Activated CD4-positive, alpha-beta T cell treated with anti-CD3 and anti-CD28 coated beads for 24 hours (primary cell): ENCODE results near the gene IL17D.
"Not testable (repeated sequence)": the region's sequence is repeated elsewhere in the genome, so short reads cannot be mapped to it uniquely, and the experiment has no call there.

ENCODE experiments used
- DNase-seq, 2 donors: peaks; one replicate each; pipeline ENCODE4 v3.0.0-alpha.2; 2020; ENCODE audit warnings: low read depth in 2 of 2

Gene IL17D

DNA sequence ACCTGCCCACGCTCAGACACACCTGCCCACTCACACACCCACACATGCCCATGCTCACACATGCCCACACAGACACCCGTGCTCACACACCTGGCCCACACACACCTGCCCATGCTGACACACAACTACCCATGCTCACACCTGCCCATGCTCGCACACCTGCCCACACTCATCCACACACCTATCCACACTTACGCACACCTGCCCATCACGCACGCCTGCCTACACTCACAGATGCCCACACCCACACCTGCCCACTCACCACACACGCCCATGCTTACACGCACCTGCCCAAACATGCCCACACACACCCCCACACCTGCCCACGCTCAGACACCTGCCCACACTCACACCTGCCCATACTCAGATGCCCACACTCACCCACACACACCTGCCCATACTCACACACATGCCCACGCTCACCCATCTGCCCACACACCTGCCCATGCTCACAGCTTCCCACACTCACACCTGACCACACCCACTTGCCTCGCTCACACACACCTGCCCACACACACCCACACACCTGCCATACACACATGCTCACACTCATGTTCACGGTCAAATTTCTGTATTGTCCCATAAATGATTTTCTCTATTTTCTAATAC, 15.6 kb downstream of the IL17D start:
- DNase-seq = no peak

DNA sequence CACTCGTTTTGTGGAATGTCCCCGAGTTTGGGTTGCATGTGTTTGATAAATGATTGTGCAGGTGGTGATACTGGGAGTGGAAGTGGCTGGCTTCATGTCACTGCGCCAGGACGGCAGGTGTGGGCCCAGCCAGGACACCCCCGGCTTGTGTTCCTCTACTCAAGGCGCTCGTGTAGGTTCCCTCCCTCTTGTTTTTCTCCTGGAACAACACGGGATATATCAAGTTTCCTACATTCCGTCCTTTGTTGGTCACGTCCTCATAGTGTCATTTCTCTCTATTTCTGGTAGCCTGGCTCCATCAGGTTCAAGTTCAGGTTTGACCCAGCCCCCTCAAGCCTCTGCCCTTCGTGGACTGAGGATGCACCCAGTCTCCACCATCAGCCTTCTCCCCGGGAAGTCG, 16.3 kb downstream of the IL17D start:
- no peak for DNase-seq

DNA sequence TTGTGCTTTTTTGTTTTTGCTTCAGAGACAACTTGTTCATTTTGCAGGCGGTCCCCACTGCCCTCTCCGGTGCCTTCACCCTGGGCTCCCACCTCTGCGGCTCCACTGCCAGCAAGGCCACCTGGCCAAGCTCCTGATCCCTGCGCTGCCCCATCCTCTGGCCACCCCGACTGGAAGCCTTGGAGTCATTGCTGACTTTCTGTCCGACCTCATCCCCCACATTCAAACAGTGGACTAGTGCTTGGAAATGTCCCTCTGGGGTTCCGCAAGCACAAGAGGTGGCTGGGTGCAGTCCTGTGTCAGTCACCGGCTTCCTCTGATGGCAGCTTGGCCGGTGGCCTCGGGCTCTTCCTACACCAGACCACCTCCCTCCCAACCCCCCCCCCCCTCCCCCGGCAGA, 17.0 kb downstream of the IL17D start:
- DNase-seq = no peak

DNA sequence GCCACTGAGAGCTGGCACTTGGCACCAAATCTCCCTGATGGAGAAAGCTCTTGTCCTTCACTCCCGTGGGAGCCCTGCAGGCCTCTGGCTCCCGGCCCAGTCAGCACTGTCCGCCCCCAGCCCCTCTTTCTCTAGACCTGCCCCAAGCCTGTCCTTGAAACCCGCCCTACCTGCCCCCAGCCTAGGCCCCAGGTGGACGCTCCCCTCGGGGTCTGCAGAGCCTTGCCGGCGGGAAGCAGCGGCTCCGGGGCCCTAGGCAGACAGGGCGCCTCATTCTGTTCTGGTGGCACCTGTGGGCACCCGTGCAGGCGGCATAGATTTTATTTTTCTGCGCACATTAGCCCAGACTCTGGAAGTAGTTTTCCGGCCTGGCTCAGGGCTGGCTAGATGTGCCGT, 17.6 kb downstream of the IL17D start:
- no peak for DNase-seq

DNA sequence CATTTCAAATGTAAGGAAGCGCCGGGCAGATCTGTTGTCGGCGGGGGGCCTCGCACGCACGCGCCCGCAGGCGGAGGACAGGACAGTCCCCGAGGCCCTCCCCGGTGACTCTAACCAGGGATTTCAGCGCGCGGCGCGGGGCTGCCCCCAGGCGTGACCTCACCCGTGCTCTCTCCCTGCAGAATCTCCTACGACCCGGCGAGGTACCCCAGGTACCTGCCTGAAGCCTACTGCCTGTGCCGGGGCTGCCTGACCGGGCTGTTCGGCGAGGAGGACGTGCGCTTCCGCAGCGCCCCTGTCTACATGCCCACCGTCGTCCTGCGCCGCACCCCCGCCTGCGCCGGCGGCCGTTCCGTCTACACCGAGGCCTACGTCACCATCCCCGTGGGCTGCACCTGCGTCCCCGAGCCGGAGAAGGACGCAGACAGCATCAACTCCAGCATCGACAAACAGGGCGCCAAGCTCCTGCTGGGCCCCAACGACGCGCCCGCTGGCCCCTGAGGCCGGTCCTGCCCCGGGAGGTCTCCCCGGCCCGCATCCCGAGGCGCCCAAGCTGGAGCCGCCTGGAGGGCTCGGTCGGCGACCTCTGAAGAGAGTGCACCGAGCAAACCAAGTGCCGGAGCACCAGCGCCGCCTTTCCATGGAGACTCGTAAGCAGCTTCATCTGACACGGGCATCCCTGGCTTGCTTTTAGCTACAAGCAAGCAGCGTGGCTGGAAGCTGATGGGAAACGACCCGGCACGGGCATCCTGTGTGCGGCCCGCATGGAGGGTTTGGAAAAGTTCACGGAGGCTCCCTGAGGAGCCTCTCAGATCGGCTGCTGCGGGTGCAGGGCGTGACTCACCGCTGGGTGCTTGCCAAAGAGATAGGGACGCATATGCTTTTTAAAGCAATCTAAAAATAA, 18.2 kb downstream of the IL17D start:
- no peak for DNase-seq

DNA sequence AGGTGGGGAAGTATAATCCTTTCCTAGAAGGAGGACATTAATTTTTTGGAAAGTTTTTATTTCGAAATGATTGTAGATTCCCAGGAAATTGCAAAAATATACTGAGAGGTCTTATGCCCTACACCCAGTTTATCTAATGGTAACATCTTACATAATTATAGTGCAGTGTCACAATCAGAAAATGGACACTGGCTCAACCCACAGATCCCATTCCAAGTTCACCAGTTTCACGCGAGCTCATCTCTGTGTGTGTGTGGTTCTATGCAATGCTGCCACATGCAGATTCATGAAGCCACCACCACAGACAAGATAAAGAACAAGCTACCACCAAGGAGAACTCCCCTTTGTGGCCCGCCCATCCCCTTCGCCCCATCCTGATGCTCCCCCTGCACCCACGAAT, 24.4 kb downstream of the IL17D start:
- DNase-seq = no peak

DNA sequence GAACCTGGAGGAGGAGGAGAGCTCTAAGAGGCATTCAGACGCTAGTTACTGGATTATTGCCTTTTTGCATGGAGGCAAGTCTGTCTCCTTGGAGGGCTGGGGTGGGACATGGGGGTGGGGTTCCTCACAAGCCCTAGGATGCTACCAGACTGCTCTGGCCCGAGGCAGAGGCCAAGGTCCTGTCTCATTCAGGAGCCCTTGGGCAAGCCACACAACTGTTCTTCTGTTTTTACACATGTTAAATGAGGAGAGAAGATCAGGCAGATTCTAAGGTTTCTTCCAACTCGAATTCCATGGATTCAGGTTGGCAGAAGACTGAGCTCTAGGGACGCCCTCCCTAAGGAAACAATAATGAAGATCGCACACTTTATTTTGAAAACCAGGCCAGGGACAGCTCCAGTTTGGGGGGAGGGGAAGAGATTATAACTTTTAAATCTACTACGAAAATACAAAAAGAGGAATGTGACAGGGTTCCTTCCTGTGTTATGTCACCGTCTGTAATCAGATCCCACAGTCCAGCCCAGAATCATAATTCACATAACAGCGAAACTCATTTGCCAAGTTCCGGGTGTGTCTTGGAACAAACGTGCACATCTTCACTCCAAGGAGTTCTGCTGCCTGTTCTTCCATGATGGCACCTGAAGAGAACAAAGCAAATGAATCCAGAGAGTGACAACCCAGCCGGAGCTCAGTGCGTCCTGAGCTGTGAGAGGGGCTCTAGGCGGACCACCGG, 25.2 kb downstream of the IL17D start:
- no peak for DNase-seq

DNA sequence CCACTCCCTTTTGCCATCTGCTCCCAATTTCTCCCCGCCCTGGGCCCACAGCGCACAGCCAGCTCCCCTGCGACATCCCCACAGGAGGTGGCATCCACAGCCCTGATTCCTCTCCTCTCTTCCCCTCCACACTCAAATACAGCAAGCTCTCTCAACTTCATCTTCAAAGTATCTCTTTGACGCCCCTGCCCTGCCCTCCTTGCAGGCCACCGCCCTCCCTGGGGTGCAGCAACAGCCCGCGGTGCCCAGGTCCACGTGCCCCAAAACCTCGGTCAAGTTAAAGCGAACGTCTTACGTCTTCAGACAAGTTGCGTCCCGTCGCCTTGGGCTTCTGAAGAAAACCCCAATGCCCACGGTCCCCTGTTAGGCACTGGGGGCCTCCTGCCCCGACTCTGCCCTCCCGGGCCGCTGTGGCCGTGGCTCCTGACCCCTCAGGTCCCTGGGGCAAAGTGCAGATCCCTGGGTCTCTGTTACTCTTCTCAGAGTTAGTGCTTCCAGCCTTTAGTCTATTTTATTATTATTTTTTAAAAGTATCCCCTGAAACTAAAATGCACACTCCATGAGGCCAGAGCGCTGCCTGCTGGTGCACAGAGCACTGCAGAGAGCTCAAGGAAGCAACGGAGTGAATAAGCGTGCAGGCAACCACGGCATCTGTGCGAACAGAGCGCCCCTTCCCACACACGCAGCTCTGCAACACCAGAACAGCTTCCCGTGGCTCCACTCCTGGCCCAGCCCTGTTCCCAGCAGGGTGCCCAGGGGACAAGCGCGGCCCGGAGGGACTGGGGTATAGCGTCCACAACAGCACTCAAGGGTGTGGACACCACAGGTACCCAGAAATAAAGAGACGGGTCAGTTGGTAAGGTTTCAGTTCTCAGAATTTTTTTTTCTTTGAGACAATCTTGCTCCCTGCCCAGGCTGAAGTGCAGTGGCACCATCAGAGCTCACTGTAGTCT, 26.4 kb downstream of the IL17D start:
- DNase-seq = no peak

DNA sequence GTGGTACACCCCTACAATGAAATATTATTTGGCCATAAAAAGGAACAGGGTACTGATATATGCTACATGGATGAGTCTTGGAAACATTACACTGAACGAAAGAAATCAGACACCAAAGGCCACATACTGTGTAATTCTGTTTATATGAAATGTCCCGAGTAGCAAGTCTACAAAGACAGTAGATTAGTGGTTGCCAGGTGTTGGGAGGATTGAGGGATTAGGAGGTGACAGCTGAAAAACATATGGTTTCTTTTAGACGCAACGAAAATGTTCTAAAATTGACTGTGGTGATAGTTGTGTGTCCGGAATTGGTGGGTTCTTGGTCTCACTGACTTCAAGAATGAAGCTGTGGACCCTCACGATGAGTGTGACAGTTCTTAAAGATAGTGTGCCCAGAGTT, 35.1 kb downstream of the IL17D start:
- DNase-seq = no peak

DNA sequence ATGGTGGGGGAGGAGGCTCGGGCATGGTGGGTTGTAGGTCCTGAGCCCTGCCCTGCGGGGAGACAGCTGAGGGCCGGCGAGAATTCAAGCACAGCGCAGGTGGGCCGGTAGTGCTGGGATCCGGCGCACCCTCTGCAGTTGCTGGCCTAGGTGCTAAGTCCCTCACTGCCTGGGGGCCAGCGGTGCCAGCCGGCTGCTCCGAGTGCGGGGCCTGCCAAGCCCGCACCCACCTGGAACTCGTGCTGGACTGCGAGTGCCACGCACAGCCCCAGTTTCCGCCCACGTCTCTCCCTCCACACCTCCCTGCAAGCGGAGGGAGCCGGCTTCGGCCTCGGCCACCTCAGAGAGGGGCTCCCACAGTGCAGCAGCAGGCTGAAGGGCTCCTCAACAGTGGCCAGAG, 36.5 kb downstream of the IL17D start:
- DNase-seq = no peak

DNA sequence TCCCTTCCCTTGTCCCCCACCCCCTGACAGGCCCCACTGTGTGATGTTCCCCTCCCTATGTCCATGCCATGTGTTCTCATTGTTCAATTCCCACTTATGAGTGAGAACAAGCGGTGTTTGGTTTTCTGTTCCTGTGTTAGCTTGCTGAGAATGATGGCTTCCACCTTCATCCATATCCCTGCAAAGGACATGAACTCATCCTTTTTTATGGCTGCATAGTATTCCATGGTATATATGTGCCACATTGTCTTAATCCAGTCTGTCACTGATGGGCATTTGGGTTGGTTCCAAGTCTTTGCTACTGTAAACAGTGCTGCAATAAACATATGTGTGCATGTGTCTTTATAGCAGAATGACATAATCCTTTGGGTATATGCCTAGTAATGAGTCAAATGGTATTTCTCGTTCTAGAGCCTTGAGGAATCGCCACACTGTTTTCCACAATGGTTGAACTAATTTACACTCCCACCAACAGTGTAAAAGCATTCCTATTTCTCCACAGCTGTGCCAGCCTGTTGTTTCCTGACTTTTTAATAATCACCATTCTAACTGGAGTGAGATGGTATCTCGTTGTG, 40.4 kb downstream of the IL17D start:
- not testable (repeated sequence) for DNase-seq

DNA sequence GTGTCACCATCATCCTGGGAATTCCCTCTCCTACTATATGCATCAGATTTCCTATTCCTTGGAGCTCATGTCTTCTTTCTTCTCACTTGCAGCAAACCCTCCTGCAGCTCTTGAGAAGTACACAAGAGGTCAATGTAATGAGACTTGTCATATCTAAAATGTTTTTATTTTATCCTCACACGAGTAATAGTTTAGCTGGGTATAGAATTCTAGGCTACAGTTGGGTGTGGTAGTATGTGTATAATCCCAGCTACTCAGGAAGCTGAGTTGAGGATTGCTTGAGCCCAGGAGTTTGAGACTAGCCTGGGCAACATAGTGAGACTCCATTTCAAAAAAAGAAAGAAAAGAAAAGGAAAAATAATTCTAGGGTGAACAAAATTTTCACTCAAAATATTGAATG, 45.9 kb downstream of the IL17D start:
- no peak for DNase-seq

DNA sequence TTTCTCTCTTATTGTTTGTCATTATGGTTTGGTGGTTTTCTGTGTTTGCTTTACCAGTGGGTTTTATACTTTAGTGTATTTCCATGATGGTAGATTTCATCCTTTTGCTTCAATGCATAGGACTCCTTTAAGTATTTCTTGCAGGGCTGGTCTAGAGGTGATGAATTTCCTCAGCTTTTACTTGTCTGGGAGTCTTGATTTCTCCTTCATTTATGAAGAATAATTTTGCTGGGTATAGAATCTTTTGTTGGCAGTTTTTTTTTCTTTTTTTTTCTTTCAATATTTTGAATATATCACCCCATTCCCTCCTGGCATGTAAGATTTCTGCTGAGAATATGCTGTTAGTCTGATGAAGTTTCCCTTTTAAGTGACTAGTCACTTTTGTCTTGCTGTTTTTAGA, 50.5 kb downstream of the IL17D start:
- no peak for DNase-seq

DNA sequence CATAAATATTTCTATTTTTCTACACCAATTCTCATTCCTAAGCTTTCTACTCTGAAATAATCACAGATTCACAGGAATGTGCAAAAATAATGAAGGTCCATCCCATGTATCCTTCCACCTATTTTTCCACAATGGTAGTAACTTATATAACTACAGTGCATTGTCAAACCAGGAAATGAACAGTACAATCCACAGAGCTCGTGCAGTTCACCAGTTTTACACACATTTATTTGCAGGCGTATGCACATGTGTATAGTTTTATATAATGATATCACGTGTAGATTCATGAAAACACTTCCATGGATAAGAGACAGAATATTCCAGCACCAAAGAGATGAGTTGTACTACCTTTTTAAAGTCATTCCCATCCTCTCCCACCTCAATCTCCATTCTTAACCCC, 57.4 kb downstream of the IL17D start:
- no peak for DNase-seq

DNA sequence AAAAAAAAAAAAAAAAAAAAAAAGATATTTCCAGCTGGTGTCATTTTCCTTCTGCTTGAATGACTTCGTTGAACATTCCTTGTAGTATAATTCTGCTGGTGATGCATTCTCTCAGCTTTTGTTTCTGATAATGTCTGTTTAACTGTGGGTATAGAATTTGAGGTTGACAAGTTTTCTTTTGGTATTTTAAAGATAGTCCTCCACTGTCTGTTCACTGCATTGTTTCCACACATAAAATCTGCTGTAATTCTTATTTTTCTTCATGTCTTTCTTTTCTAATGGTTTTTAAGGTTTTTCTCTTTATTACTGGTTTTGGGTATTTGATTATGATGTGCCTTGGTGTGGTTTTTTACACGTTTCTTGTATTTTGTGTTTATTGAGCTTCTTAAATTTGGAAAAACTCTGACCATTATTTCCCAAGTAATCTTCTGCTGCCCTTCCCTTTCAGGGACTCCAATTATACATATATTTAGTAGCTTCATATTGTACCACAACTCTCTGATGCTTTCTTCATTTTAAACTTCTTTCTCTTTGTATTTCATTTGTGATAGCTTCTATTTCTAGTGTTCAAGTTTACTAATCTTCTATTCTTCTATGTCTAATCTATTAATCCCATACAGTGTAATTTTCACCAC, 63.9 kb downstream of the IL17D start:
- DNase-seq = no peak

DNA sequence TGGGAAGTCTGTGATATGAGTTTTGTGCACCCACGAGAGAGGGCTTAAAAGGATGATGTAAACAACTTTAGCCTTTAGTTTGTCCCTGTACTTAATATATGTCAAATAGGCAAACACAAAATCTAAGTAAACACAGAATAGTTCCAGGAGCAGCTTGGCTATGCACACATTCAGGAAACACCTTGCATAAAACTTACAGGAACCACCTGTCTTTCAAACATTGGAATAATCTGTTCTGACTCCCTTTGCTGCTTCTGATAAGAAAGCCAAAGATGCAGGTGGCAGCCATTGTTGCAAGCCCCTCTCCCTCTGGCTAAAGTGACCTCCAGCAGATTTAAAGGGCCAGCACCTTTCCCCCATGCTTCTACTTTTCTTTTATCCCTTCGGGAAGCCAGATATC, 65.6 kb downstream of the IL17D start:
- no peak for DNase-seq

DNA sequence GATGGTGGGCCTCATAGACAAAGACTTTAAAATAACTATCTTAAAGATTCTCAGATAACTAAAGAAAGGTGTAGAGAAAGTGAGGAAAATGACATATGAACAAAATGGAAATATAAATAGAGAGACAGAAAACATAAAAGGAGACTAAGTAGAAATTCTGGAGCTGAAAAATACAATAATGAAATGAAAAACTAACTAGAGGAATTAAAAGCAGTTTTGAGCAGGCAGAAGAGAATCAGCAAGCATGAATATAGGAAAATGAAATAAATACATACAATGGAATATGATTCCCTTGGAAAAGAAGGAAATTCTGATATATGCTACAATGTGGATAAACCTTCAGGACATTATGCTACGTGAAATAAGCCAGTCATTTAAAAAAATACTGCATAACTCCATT, 66.3 kb downstream of the IL17D start:
- DNase-seq = no peak
